GM08714 (cell line): Measurements from ENCODE around the gene ERBB4.
"Not testable (repeated sequence)": the region's sequence is repeated elsewhere in the genome, so short reads cannot be mapped to it uniquely, and the experiment has no call there.

ENCODE experiments used
- H3K4me3 ChIP-seq: fragments of 200-500 bp; sonication (Bioruptor generic); 2 replicates; pipeline ENCODE4 v1.5.1; 2014; ENCODE audit warnings: mild to moderate bottlenecking, low read length, inconsistent platforms
- ZNF274 ChIP-seq: IDR thresholded peaks from 2 replicates; pipeline ENCODE4 v1.6.1; 2012; ENCODE audit warnings: mild to moderate bottlenecking, low read depth, low read length

ERBB4 gene

GRCh38 chr2:212032032-212032431 lies 506.6 kb downstream of the ERBB4 start:
- no peak for TF ChIP-seq ZNF274
- H3K4me3 ChIP-seq, result no peak overlapping the region

GRCh38 chr2:212030709-212031108 lies 507.9 kb downstream of the ERBB4 start:
- TF ChIP-seq ZNF274, result no peak
- H3K4me3 ChIP-seq, result no peak overlapping the region

GRCh38 chr2:212028798-212029394 lies 509.7 kb downstream of the ERBB4 start:
- no peak overlapping the region for H3K4me3 ChIP-seq
- no peak for TF ChIP-seq ZNF274

- no peak overlapping the region for H3K4me3 ChIP-seq
- TF ChIP-seq ZNF274, result no peak
Measured at GRCh38 chr2:212027681-212028628, 510.6 kb downstream of the ERBB4 start.

- no peak for TF ChIP-seq ZNF274
- H3K4me3 ChIP-seq, result no peak overlapping the region
Measured at GRCh38 chr2:212024040-212024439, 514.6 kb downstream of the ERBB4 start.

- H3K4me3 ChIP-seq, result no peak overlapping the region
- no peak for TF ChIP-seq ZNF274
Measured at GRCh38 chr2:212022966-212023365, 515.6 kb downstream of the ERBB4 start.

- no peak overlapping the region for H3K4me3 ChIP-seq
- TF ChIP-seq ZNF274, result no peak
Measured at GRCh38 chr2:212021947-212022346, 516.7 kb downstream of the ERBB4 start.

- H3K4me3 ChIP-seq, result no peak overlapping the region
- no peak for TF ChIP-seq ZNF274
Measured at GRCh38 chr2:212015588-212015987, 523.0 kb downstream of the ERBB4 start.

- H3K4me3 ChIP-seq, result no peak overlapping the region
- no peak for TF ChIP-seq ZNF274
Measured at GRCh38 chr2:212013626-212014025, 525.0 kb downstream of the ERBB4 start.

- not testable (repeated sequence) for H3K4me3 ChIP-seq
Measured at GRCh38 chr2:212010305-212010704, 528.3 kb downstream of the ERBB4 start.

GRCh38 chr2:212007972-212008371 lies 530.6 kb downstream of the ERBB4 start:
- no peak overlapping the region for H3K4me3 ChIP-seq
- TF ChIP-seq ZNF274, result no peak

GRCh38 chr2:212005085-212005671 lies 533.4 kb downstream of the ERBB4 start:
- H3K4me3 ChIP-seq, result no peak overlapping the region
- TF ChIP-seq ZNF274, result no peak

- no peak for TF ChIP-seq ZNF274
- H3K4me3 ChIP-seq, result no peak overlapping the region
Measured at GRCh38 chr2:212001325-212001724, 537.3 kb downstream of the ERBB4 start.

- TF ChIP-seq ZNF274, result no peak
- H3K4me3 ChIP-seq, result no peak overlapping the region
Measured at GRCh38 chr2:211996857-211997256, 541.7 kb downstream of the ERBB4 start.

- no peak for TF ChIP-seq ZNF274
- H3K4me3 ChIP-seq, result no peak overlapping the region
Measured at GRCh38 chr2:211994806-211995205, 543.8 kb downstream of the ERBB4 start.
